Hematopoietic multipotent progenitor cell treated with erythropoietin and hydrocortisone succinate and interleukin-3 and kit ligand, for 4 days (in vitro differentiated cells): ENCODE data around the gene SNRPB2.

ENCODE experiments used
- DNase-seq: peaks from one replicate; pipeline ENCODE4 v3.0.0-alpha.2; 2015

The SNRPB2 gene

DNA sequence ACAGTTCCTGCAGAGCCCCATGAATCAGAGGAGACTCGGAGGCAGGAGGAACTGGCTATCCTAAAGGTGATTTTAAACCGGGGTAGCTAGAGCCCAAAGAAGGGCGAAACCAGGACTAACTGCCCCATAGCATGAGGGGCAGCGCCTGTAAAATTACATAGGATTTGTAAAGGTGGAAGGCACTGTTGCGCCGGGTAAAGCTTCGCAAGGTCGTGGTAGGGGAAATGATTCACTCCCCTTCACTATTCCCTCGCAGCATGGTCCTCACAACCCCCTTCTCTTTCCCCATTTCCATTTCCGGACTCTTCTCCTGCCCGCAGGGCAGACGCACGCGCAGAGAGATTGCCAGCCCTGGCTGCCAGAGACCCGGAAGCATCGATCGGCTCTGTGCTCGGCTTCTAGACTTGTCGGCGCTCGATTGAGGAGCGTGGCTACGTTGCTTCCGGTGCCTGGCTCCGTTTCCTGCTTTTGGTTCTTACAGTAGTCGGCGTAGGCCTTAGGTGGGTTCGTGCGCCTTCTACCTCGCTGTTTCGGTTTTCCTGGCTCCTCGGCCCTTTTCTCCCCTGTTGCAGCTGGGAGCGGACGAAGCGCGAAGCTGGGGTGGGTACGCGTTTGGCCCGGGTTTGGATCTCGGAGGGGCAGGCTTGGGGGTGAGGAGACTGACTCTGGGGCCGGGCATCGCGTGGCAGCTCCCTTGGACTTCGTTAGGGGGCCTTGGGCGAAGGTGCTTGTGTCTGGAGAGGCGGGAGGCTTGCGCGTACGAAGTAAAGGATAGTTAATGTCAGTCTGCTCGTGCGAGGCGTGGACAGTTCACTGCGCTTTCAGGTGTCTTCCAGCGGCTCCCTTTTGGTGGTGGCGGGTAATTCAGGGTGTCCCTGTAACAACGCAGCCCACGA is at the start of gene SNRPB2:
Gene SNRPB2, plus strand, starts transcription at position 462 of the 896 bp plus-strand sequence. CDS start 1,677 bp downstream, outside the sequence.
- peak; percentile 98 for DNase-seq

DNA sequence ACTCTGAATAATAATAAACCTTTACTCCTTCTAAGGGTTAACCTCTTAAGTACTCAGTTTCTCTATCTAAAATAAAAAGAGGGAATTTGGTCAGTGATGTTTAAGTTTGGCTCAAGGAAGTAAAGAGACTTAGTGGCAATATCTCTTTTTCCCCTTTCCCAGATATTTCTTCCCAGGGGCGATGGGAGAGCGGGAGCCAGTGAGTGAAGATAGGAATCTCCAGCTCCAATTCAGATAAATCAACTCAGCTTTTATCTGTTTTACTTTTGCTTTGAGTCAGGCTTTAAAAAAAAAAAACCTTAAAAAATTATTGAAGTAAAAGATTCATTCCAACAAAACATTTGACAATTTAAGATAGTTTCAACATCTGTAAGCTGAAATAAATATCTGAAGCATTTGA is 45.4 kb upstream of the SNRPB2 start:
- no peak for DNase-seq

DNA sequence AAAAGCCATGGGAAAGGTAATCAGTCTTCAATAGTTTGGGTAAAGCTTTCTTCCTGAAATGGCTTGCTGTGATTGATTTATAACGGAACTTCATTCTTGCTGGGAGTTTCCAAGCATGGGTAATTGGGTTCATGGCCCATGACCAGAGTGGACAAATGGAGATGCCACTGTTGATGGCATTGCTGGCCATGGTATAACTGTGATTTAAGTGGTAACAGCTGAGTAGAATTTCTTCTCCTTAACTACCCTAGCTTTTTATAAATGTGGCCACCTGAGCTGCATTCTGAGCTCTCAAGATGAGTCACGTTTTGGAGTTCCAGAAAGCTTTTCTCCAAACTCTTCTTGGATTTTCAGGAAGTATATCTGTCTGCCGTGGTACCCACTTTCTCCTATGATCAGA is 39.9 kb upstream of the SNRPB2 start:
- DNase-seq, result no peak

DNA sequence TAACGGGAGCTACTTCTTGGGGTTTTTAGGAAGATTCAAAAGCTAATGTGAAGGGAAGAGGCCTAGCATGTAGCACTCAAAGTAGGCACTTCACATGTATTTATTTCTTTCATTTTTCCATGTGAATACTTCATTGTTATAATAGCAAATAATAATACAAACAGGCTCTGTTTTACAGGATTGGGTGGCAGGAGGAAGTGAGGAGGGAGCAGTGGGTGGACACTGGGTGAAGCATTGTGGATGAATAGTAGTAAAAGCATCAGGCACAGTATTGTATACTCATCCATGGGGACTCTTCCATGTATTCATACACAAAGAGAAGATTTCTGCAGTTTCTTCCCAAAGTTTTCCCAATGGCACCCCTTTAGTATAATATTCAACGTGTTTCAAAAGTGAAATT is 38.4 kb upstream of the SNRPB2 start:
- DNase-seq, result no peak

DNA sequence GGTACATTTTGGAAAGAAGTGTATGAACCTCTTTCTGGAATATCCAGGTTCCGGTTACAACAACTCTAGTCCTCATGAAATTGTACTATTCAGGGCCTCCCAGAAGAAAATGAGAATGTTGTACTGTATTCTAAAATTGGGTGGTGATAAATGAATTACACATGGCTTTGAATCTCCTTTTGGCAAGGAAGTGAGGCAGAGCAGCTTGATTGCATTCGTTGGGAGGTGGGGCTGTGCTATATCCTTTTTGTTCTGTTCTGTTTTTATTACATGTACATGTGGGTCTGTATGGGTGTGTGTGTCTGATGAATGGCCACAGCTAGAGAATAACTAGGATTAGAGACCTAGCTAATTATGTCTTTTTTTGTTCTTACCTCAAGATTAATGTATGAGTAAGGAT is 37.8 kb upstream of the SNRPB2 start:
- no peak for DNase-seq

DNA sequence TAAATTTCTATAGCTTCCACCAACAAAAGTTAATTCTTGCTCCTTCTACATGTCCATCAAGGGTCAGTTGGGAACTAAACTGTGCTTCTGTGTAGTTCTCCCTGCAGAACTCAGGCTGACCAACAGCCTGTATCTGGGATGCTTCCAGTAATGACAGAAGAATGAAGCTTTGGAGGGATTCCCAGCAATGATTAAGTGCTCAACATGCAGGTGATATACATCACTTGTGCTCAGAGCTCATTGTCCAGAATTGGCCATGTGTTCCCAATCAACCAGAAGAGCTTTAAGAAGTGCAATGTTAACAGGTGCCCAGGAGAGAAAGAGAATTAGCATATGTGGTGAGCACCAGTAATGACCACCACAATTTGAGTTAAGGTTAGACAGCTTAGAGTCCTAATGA is 37.4 kb upstream of the SNRPB2 start:
- DNase-seq, result no peak

DNA sequence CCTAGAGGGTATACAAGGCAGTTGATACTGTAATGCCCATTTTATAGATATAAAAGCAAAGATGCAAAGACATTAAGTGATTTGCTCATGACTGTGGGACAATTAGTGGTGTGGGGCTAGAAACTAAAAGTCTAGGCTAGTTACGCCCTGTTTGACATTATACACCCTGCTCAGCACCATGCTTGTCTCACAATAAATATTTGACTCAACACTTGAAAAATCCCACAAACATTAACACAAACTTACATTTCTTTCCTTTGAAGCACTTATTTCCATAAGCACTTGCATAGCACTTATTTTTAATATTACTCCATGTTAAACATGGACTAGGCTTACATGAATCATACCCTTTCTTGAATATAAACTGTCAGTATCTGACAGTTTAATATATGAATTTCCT is 36.5 kb upstream of the SNRPB2 start:
- DNase-seq, result no peak

DNA sequence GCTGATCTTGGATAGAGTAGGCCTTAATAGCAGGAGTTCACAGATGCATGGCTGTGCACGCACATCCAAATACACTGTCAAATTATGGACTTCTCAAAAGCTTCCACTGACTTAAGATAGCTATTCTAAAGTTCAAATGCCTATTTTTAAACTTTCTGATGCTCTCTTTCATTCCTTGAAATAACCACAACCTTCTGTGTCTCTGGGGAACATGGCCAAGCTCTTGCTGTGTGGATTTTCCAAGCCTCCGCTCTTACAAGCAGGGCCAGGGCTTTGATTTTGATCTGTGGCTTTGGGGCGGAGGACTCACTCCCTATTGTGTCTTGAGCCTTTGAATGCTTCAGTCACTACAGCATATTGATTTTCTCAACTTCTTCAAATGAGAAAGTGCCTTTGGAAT is 35.7 kb upstream of the SNRPB2 start:
- no peak for DNase-seq

DNA sequence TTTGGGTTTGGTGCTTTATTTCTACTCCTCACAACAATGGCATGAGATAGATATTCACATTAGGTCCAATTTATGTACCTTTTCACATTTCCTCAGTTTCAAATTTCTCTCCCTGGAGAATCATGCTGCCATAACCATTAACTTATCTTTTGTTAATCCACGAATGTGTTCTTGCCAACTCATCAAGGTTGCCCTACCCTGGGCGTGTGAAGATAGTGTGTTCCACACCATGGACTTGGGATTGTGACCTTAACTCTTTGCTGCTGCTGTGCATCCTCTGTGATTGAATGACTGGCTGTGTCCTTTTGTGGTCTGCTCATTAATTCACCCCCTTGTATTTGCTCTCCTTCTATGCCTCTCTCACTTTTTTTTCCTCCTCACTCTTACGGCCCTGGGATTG is 34.2 kb upstream of the SNRPB2 start:
- DNase-seq, result no peak

DNA sequence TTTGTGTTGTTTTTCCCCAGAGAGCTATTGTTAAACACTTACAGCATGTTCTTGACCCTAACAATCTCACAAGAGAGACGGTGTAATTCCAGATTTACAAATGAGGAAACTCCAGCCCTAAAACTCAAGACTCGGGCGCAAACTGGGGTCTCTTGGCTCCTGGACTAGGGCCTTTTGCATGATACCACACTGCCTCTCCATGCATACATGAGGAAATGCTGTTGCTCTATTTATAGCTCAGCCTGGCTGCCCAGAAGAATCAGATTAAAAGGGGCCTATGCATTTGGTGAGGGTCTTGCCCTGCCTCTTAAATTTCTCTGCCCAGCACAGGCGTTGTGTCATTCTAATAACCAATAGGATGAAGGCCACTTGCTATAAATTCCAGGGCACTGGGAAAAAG is 30.5 kb upstream of the SNRPB2 start:
- DNase-seq, result no peak

DNA sequence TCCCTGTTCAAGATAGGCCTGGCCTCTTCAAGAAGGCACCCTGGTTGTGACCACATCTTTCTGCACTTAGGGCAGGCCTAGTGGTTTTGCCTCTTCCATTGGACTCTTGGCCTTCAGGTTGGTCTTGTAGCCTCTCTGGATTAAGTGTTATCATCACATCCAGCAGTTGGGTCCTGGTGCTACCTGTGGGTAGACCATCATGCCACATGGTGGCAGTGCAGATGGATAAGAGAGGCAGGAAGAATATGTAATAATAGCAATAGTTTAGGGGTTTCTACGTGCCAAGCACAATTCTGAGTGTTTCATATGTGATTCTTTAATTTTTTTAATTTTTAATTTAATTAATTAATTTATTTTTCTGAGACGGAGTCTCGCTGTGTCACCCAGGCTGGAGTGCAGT is 28.5 kb upstream of the SNRPB2 start:
- DNase-seq, result peak; percentile 60

DNA sequence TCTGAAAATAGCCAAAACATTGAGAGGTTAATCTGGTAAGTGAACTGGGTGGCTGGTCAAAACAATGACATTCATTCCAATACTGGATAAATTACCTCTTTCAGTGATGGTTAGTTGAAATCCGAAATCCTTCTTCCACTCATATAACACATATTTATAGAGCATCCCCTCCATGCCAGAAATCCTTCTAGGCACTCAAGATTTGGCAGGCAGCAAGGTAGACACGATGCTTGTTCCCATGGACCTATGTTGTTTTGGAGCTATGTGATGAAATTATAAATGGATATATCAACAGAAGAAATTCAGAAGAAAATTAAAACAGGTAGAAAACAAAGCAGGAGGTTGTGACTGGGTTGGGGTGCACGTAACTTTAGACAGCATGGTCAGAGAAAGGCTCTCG is 26.3 kb upstream of the SNRPB2 start:
- DNase-seq, result no peak

DNA sequence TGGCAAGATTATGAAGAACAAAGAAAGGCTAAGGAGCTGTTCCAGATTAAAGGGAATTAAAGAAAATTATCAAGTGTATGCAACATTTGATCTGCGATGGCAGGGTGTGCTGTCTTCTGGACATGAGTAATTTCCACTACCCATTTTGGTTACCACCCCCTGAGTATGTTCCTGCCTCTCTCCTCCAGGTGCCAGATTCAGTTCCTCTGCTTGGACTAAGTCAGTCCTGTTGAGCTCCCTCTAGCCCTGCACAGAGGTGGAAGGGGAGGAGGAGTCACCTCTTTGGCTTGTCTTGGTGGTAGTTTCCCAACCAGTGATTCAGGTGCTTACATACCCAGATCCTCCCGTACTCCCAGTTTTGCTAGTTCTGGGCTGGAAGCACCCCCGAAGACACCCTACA is 22.2 kb upstream of the SNRPB2 start:
- DNase-seq, result no peak

DNA sequence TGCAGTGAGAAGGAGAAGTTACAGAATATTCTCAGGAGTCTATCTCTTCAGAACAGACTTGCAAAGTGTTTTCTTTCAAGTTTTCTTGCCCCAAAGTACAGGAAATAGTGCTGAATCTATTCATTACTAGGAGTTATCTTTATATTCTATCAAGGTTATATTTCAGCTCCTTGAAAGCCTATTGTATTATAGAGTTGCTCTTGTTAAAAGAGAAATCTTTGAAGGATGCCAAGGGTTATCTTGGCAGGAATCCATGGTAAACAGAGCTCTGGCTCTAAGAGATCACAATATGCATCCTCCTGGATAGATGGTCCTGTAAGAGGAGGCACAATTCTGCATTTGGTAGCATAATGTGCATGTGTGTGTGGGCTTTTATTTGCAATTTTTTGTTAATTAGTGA is 21.2 kb upstream of the SNRPB2 start:
- DNase-seq, result no peak

DNA sequence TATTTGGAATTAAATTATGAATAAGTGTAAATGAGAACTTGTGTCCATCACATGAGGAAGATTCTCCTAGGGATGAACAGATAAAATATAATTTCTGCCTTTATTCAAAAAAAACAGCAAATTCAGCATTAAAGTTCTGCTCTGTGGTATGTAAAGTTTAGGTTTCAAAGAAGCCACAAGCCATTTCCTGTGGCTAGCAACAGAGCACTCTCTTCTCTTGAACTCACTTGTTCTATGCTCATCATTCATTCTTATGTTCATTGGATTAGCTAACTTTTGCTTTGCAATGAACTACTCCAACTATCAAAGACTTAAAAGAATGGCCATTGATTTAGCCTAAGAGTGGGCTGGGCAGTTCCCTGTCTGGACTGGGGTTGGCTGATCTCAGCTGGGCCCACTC is 20.8 kb upstream of the SNRPB2 start:
- DNase-seq, result peak; percentile 28

DNA sequence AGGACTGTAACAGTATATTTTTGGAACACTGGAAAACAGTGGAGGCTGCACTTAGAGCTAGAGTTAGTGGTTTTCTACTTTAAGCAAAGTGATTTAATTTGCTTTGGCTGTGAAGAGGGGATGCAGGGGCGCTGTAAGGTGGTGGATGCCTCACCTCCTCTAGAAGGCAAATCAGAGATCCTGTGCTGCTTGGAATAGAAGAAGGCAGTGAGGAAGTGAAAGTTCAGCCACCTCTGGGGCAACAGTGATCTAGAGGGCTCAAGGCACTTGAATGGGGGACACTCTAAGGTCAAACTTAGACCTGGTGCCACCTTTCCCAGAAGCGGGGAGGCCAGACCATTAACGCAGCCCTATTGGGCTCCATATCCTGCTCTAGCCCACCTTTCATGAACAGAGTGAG is 19.0 kb upstream of the SNRPB2 start:
- DNase-seq, result no peak

DNA sequence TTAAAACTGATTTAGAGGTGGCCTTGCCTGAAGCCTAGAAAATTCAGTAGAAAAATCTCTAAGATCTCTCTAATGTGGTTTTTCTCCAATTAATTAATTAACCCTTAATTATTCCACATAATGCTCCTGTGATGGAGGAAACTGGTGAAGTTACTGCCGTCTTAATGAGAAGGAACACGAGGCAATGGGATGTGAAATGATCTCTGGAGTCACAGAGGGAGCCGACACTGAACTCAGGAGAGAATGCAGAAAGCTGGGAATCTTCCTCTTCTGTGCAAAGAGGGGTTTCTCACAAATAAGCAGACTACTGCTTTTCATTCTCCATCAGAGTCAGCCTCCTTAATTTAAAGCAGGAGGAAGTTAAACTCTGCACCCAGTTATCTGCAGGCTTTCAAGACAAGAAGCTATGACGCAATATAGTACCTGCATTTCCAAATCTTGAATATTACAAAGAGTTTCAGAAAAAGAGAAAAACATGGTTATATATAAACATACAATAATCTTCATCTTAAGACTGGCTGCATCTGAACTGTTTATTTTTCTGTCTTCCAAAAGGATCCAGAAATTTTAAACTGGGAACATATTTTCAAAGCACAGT is 18.1 kb upstream of the SNRPB2 start:
- DNase-seq, result peak; percentile 60

DNA sequence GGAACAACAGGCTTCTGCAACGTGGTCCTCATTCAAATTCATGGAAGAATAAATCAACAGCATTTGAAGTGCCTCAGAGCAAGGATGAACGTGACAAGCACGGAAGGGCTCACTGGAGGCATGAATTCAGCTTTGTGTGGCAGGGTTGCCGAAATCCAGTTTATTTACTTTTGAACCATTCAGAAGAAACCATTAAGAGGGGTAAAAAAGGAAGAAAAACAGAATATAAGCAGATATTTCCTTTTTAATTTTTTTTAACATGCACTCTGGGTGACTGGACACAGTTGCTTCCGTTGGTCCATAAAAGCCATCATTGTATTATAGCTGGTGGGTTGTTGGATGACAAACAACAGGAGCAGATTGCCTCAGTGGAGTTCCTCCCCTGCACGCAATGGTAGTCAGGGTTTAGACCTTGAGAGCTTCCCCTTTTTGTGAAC is 17.3 kb upstream of the SNRPB2 start:
- no peak for DNase-seq

DNA sequence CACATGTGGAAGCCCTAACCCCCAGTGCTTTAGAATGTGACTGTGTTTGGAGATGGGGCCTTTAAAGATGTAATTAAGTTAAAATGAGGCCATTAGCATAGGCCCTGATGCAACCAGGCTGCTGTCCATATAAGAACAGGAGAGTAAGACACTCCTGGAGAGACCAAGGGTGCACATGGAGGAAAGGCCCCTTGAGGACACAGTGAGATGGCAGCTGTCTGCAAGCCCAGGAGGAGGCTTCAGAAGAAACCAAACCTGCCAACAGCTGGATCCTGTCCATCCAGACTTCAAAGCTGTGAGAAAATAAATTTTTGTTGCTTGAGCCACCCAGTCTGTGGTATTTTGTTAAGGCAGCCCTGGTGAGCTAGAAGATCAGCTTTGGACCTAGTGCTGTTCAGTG is 16.8 kb upstream of the SNRPB2 start:
- no peak for DNase-seq

DNA sequence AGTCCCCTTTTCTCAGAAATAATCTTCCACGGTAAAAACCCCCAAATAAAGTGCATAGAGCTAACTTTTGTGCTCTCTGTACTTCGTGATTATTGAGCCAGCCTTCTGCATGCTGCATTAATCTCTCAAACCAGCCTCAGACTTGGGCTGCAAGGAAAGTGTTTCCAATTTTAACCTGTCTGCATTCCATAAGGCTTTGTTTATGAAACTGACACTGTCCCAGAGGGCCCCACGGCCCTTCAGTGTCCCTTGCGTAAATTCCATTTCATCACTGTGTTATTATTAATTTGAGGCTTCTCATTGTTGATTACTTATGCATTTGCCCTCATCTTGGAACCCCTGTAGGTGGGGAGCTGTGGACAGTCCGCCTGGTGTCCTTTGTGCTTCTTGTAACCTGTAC is 15.6 kb upstream of the SNRPB2 start:
- DNase-seq, result no peak

DNA sequence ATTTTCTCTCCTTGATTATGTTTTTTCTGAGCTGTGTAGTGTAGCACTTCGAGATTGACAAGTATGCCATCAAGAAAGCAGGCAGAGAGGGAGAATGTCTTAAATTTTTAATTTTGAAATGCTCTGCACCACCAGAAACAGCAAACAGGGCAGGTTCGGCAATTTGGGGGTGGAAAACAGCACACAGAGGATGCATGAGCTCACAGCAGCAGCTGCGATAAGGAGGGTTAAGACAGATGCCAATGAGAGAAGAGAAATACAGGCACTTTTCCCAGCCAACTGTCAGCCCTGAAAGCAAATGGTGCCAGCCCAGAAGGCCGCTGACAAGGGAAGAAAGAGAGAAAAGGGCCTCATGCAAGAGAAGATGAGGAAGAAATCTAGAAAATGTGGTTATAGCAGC is 15.1 kb upstream of the SNRPB2 start:
- DNase-seq, result no peak

DNA sequence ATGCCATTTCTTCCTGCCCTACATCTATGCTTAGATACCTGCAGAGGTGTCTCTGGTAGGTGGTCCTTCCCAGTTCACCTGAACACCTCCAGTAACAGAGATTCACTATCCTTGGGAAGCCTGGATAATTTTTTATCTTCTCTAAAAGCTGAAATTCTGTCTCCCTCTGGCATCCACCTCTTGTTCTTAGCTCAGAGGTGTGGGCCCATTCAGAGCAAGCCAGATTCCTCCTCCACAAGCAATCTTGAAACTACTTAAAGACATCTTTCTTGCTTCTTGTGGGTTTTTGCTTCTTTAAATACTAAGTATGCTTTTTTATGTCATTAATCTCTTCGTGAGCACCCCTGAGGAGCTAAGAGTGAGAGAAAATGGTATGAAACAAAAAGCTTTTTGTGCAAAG is 10.4 kb upstream of the SNRPB2 start:
- no peak for DNase-seq

DNA sequence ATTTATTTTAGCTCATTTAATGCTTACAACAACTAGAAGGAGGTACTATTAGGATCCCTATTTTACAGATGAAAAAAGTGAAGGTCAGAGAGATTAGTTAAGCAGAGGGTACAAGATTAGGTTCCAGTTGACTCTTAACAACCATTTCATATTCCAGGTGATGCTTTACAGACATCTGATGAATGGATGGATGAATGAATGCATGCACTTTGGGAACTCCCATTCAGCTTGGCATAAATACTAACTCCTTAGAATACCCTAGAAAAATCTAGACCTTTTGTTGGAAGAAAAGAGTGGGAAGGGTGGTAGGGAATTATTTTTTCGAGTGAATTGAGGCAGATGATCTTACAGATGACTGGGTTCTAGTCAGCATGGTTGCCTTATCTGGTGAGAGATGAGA is 746 bp upstream of the SNRPB2 start:
- DNase-seq, result no peak

DNA sequence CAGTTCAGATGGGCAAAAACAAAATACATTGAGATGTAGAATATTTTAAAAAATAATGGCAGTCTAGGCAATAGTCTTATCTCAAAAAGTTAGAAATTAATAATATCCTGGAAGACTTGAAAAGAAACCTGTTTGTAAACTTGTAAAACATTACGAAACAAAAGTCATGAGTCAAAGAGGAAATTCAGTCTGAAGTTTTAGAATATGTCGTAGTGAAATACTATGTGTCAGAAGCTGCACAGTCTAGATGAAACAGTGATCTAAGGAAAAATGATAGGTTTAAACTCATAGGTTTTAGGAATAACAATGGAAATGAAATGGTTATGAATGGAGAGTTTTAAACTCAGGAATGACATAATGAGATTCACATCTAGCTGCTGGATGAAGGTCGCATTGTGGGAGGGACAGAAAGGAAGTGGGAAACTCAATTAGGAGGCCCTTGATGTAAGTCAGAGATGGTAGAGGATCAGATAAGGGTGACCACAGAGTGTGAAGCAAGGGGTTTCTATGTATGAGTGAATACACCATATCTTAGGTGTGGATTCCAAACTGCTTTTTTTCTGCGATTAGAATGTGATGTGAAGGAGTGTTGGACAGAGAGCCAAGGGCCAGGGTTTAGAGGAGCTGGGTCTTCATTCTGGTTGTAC is 2.8 kb downstream of the SNRPB2 start:
- peak; percentile 73 for DNase-seq
